A549 treated with RU486 at 1 μM for 4 hours (cell line): ENCODE measurements around the gene TUB. TPM values are rescaled to one million over a fixed set of nuclear protein-coding genes. Genes with fewer than 3 reads are reported as not detected.

ENCODE experiments used
- total RNA-seq: library from RNA; stranded (reverse); fragments of 200-300 nt; extraction: Qiagen RNA extraction; gene quantifications from 5 replicates; pipeline ENCODE4 v1.2.3, GENCODE V29; 2022; ENCODE audit warnings: low read depth

The TUB gene, protein sequence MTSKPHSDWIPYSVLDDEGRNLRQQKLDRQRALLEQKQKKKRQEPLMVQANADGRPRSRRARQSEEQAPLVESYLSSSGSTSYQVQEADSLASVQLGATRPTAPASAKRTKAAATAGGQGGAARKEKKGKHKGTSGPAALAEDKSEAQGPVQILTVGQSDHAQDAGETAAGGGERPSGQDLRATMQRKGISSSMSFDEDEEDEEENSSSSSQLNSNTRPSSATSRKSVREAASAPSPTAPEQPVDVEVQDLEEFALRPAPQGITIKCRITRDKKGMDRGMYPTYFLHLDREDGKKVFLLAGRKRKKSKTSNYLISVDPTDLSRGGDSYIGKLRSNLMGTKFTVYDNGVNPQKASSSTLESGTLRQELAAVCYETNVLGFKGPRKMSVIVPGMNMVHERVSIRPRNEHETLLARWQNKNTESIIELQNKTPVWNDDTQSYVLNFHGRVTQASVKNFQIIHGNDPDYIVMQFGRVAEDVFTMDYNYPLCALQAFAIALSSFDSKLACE
- 5.2 to 8.0 TPM (median 7.4 TPM) in 5 replicates for total RNA-seq

DNA sequence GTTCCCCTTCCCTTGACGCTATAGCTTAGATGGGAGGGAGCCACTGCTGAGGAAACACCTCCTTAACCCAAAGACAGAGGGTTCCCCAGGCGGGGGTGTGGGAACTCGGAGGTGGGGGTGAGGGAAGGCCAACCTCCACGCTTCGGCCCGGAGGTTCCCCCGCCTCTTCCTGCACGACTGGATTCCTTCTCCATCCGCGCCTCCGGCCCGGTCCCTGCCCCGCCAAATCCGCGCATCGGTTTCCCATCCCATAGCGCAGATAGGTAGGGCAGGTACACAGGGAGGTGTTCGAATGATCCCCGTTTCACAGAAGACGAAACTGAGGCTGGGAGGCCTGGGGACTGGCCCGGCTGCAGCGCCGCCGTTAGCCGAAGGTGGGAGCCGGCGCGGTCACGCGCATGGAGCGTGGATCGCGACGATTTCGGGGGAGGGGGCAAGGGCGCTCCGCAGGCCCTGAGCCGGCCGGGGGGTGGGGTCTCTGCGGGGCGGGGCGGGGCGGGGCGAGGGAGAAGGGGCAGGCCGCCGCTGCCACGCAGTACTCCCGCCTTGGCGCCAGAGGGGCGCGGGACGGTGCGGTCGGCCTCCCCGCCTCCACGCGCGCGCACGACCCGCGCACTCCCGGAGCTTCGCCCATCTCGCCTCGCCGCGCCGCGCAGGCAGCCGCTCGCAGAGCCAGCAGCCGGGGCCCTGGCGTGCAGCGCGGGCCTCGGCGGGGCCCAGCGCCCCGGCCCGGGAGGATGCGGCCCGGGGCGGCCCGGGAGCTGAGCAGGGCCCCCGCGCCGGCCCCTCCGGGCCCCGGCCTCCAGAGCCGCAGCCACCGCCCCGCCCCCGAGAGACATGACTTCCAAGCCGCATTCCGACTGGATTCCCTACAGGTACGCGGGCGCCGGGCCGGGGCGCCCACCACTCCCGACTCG, at the start of gene TUB:
TUB (plus strand) TSS at position 538 of the 917 bp plus-strand sequence; CDS start at position 838, 300 bp downstream.

Other genes starting within 250 kb of the TUB start
- gene OR10A6, start 149.9 kb upstream of the TUB start, total RNA-seq = not detected in 5 replicates
- not detected in 5 replicates for gene OR10A3, start 139.5 kb upstream of the TUB start, total RNA-seq
- gene NLRP10, start 115.8 kb upstream of the TUB start, total RNA-seq = not detected in 5 replicates
- 318 to 343 TPM (median 324 TPM) in 5 replicates for gene EIF3F, start 93.9 kb upstream of the TUB start, total RNA-seq
- gene RIC3, start 87.8 kb downstream of the TUB start, total RNA-seq = 1.8 to 2.5 TPM (median 2.4 TPM) in 5 replicates
- 1.8 to 3.4 TPM (median 3.3 TPM) in 5 replicates for gene LMO1, start 182.7 kb downstream of the TUB start, total RNA-seq